ENCODE measurements around the gene MMD. TPM values are rescaled to one million over a fixed set of nuclear protein-coding genes. Genes with fewer than 3 reads are reported as not detected.

MMD gene
- total RNA-seq, 1 donor from 2014 or later: 16.7 TPM

DNA sequence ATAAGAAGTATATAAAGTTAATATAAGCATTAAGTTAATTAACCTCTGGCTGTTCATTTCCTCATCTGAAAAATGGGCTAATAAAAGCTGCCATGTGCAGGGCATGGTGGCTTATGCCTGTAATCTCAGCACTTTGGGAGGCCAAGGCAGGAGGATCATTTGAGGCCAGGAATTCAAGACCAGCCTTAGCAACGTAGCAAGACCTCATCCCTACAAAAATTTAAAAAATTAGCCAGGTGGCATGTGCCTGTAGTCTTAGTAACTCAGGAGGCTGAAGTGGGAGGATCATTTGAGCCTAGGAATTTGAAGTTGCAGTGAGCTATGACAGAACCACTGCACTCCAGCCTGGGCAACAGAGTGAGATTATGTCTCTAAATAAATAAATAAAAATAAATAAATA, 40.6 kb upstream of the MMD start:
- H3K4me3 ChIP-seq: no peak overlapping the region
- H3K9me3 ChIP-seq: no peaks in the 10 kb centered on the region
- H3K36me3 ChIP-seq: no peaks in the 10 kb centered on the region
- no peak for TF ChIP-seq POLR2AphosphoS5 (IDR thresholded peaks at IDR 0.05; ENCODE audit: insufficient read depth in 1 of 2, low read depth in 1 of 2)
- TF ChIP-seq, protein P1, sequence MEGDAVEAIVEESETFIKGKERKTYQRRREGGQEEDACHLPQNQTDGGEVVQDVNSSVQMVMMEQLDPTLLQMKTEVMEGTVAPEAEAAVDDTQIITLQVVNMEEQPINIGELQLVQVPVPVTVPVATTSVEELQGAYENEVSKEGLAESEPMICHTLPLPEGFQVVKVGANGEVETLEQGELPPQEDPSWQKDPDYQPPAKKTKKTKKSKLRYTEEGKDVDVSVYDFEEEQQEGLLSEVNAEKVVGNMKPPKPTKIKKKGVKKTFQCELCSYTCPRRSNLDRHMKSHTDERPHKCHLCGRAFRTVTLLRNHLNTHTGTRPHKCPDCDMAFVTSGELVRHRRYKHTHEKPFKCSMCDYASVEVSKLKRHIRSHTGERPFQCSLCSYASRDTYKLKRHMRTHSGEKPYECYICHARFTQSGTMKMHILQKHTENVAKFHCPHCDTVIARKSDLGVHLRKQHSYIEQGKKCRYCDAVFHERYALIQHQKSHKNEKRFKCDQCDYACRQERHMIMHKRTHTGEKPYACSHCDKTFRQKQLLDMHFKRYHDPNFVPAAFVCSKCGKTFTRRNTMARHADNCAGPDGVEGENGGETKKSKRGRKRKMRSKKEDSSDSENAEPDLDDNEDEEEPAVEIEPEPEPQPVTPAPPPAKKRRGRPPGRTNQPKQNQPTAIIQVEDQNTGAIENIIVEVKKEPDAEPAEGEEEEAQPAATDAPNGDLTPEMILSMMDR (IDR thresholded peaks at IDR 0.05): no peak
- TF ChIP-seq POLR2A (IDR thresholded peaks at IDR 0.05): no peak
- DNase-seq (ENCODE audit: extremely low spot score in 2 of 2): no peak
- H3K27ac ChIP-seq: no peak overlapping the region
- intact Hi-C loops (cut with DNase I): no loop called here
- H3K27me3 ChIP-seq: no peaks in the 10 kb centered on the region
- no peaks in the 10 kb centered on the region for H3K4me1 ChIP-seq

DNA sequence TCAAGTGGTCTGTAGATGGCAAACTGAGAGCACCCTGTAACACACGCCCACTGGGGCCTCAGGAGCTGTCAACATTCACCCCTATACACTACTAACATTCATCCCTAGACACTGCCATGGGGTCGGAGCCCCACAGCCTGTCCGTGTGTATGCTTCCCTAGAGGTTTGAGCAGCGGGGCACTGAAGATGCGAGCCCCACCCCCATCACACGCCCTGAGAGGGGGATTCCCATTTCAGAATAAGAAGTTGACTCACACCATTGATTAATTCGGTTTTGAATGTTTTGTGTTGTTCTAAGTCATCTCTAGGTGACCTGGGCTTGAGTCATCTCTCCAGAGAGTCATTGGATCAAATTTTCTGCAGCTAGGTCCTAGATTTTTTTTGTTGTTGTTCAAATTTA, 37.3 kb upstream of the MMD start:
- H3K4me3 ChIP-seq: no peak overlapping the region
- no peaks in the 10 kb centered on the region for H3K9me3 ChIP-seq
- DNase-seq (ENCODE audit: extremely low spot score in 2 of 2): no peak
- no peaks in the 10 kb centered on the region for H3K27me3 ChIP-seq
- no peaks in the 10 kb centered on the region for H3K36me3 ChIP-seq
- TF ChIP-seq POLR2AphosphoS5 (IDR thresholded peaks at IDR 0.05; ENCODE audit: insufficient read depth in 1 of 2, low read depth in 1 of 2) (no peak), POLR2A (IDR thresholded peaks at IDR 0.05) (no peak)
- TF ChIP-seq, protein P1 (IDR thresholded peaks at IDR 0.05): no peak
- no peak overlapping the region for H3K27ac ChIP-seq
- H3K4me1 ChIP-seq: peaks cover 15% of the 10 kb centered on the region
- intact Hi-C loops (cut with DNase I): no loop called here

DNA sequence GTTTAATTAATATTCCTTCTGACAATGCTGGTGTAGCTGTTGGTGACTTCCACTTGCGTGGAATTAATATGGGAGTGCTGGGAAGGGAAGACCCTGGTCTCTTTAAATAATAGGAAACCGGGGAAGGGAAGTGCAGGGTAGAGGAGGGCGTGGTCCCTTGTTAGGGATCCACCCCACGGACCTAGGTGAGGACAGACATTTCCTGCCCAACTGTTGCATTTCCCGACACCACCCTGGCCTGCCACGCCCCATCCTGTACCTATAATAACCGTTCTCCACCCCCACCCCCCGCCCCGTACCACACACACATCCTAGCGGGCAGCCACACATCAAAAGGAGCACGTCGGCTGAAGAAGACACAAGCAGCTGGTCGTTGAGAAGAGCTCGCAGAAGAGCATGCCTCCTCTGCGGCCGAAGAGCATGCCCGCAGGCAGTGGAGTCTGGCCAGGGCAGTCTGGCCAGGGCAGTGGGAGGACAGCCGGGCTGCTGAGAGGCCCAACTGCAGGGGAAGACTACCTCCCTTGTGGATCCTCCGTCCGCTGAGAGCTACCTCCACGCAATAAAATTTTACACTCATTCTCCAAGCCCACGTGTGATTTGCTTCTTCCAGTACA, 36.8 kb upstream of the MMD start:
- no peak overlapping the region for H3K27ac ChIP-seq
- intact Hi-C loops (cut with DNase I): no loop called here
- no peak for DNase-seq (ENCODE audit: extremely low spot score in 2 of 2)
- TF ChIP-seq POLR2AphosphoS5 (IDR thresholded peaks at IDR 0.05; ENCODE audit: insufficient read depth in 1 of 2, low read depth in 1 of 2) (no peak), POLR2A (IDR thresholded peaks at IDR 0.05) (no peak)
- TF ChIP-seq, protein P1 (IDR thresholded peaks at IDR 0.05): no peak
- H3K4me3 ChIP-seq: no peak overlapping the region
- H3K27me3 ChIP-seq: no peaks in the 10 kb centered on the region
- H3K9me3 ChIP-seq: no peaks in the 10 kb centered on the region
- H3K4me1 ChIP-seq: peaks cover 19% of the 10 kb centered on the region
- H3K36me3 ChIP-seq: no peaks in the 10 kb centered on the region

DNA sequence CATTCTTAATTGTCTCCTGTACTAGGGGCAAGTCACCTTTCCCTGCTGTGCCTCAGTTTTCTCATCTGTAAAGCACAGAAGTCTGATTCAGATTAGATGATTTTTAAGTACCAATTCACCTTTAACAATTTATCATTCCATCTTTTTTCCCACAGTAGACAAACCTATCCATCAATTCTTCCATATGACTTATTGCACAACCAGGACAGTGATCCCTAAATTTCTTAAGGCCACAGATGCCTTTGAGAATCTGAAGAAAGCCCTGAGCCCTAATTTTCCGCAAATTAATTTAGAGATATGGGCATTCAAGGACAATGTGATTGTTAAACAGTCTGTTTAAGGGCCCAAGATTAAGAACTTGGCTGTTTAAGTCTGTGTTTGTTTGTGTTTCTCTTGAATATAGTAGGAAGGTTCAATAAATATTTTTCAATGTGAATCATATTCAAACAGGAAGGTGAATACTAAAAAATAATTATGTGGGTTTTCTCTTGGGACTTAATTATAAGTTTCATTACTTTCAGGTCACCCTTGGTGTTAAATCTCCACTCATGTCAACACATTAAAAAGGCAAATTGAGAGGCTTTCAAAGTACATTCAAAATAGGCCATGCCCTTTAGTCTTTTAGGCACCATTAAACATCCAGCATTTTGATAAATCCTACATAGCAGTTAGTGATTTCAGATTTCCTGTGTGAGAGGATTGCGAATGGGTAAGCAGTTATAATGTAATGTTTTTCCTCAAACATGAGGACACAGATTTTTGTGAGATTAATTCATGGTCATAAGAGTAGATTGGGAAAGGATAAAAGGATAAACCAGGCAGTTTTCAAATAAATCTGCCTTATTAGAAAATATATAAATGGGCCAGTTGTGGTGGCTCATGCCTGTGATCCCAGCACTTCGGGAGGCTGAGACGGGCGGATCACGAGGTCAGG, 34.9 kb upstream of the MMD start:
- TF ChIP-seq, protein P1 (IDR thresholded peaks at IDR 0.05): no peak
- TF ChIP-seq POLR2A (IDR thresholded peaks at IDR 0.05): no peak
- no peak for TF ChIP-seq POLR2AphosphoS5 (IDR thresholded peaks at IDR 0.05; ENCODE audit: insufficient read depth in 1 of 2, low read depth in 1 of 2)
- DNase-seq (ENCODE audit: extremely low spot score in 2 of 2): no peak
- H3K27ac ChIP-seq: no peak overlapping the region
- H3K27me3 ChIP-seq: no peaks in the 10 kb centered on the region
- no peaks in the 10 kb centered on the region for H3K36me3 ChIP-seq
- H3K9me3 ChIP-seq: no peaks in the 10 kb centered on the region
- no peak overlapping the region for H3K4me3 ChIP-seq
- intact Hi-C loops (cut with DNase I): no loop called here
- H3K4me1 ChIP-seq: peaks cover 30% of the 10 kb centered on the region

Measured in vagina (tissue), 2 donors.